ENCODE measurements around the gene TRH.
A peak's percentile ranks its signal among the peaks of the same experiment; 100 is the strongest.

TRH gene, protein sequence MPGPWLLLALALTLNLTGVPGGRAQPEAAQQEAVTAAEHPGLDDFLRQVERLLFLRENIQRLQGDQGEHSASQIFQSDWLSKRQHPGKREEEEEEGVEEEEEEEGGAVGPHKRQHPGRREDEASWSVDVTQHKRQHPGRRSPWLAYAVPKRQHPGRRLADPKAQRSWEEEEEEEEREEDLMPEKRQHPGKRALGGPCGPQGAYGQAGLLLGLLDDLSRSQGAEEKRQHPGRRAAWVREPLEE

GRCh38 chr3:129974564-129974832 is at the start of gene TRH:
TRH (plus strand) TSS chr3:129974720; CDS start chr3:129975817, 1,097 bp downstream.
- DNase-seq = no peak

DNA sequence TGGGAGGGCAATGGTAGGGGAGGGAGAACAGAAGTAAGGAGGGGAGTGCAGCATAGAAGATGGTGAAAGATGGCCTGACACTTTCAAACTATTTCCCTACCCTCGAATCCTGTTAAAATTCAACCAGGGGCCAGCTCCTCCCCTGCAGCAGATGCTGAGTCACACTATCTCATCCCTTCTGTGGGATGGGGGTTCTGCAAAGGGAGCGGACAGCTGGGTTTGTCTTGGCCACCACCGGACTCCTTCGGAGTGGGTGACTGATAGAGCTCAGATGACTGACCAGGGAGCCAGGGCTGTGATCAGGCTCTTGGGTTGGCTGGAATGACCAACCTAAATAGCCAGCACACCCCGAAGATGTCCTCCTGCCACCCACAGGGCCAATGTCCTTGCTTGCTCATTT is 47.4 kb upstream of the TRH start:
- no peak for DNase-seq

DNA sequence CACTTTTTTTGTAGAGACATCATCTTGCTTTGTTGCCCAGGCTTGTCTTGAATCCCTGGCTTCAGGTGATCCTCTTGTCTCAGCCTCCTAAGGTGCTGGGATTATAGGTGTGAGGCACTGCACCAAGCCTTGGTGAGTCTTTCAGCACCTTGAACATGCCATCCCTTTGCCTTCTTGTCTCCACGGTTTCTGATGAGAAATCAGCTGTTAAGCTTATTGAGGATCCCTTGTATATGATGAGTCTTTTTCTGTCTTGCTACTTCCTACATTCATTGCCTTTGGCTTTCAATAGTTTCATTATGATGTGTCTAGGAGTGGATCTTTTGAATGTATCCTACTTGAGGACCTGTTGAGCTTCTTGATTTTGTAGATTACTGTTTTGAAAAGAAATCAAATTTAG is 45.1 kb upstream of the TRH start:
- DNase-seq = no peak

DNA sequence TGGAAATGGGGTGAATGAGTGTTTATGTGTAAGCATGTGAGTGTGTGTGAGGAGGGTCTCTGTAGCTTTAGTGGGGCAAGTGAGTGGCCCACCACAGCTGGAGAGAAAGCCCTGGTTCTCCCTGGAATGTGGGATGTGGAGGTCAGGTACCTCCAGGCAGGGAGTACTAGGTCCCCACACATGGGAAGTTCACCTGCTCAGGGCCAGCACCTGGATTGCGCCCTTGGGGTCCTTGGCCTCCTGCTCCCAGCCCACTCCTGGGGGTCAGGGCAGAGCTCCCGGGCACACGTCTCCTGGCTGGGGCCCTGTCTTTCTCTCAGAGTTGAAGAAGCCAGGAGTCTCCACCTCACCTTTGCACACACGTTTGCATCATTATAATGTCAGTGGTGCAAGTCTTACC is 41.0 kb upstream of the TRH start:
- no peak for DNase-seq

DNA sequence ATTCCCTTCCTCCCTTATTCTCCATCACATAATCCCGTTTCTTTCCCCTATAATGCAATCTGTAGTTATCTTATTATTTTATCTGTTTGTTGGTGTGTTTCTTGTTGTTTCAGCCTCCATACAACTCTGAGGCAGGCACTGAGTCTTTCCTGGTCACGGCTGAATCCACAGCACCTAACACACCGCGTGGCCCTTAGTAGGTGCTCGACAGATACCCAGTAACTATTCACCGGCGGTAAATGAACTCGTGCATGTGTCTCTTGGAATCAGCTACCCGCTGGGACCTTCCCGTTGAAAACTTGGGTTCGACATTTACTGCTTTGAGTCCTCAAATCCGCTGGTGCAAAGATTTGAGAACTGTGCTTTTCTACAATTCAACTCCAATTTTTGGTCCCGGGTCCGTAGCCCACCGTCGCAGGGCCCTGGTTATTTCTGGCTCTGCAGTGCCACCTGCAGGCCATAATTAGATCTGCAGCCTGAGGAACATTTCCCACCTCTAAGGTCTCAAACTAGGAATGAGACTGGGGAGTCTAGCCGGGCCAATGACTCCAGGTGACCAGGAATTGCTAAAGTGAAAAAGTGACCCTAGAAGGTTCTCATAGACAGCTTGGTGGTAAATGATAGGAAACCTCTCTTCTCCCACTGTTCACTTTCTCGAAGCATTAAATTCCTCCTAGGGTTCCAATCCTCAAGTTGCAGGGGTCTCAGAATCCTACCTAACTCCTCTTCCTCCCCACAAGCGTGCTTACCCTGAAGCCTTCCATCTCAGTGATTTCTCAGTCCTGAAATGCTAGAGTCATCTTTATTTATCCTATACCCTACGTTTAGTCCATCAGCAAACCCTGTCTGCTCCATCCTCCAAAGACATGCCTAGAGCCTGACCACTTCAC is 40.0 kb upstream of the TRH start:
- DNase-seq = peak; percentile 16

GRCh38 chr3:129936757-129937156 is 37.8 kb upstream of the TRH start:
- DNase-seq = no peak

GRCh38 chr3:129937717-129938116 is 36.8 kb upstream of the TRH start:
- no peak for DNase-seq

DNA sequence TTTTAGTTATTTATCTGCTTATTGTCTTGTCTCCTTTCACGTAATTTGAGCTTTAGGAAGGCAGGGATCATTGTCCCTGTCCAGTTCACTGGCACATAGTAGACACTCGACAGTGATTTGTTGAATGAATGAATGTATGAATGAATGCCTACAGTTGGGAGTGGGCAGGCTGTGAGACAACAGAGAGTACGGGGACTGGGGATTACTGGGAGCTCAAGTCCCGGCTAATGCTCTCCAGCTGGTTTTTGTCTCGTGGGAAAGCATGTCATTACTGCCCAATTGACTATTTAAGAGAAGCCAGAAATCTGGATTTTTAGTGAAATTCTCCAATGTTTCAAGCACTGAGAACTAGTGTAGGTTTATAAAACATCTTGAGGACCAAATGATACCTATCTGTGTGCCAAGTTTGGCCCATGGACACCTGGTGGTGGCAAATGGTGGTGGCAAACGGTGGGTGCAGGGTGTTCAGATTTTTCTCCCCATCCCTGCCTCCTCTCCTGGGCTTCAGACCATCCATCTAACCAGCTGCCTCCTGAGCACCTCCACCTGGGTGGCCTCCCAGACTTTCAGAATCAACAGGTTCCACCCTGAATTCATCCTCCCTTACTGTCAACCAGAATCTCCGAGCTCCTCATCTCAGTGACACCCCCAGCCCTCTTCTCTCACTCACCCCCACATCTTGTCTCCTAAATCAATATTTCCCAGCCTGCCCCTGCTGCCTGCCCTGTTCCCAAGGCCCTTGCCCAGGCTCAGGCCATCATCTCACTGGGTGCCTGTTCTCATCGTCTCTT is 36.2 kb upstream of the TRH start:
- no peak for DNase-seq

DNA sequence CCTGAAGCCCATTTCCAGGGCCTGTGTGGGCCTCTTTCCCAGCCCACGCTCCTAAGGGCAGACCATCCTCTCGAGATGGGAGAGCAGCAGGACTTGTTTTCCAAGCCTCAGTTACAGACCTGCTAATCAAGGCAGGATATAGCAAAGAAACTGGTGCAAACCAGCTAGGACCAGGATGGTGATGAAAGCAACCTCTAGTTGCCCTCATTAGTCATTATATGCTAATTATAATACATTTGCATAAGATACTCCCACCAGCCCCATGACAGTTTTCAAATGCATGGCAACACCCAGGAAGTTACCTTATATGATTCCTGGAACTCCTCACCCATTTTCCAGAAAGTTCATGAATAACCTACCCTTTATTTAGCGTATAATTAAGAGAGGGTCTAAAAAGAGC is 34.4 kb upstream of the TRH start:
- no peak for DNase-seq

DNA sequence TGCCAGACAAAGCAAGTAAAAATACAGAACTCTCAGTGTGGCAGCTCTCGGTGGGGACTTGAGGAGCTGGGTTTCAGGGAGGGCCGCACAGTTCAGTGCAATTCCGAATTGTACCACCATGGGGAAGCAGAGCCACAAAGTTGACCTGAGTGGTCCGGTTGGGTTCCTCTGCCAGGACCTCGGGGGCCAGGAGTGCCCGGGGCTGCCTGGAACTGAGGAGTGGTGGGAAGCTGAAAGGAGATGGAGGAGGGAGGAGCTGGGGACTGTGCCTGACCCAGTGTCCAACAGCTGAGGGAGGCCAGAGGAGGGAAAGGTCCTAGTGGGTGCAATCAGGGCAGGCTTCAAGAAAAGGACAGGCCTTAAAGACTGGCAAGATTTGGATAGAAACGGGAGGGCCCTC is 32.2 kb upstream of the TRH start:
- DNase-seq = peak; percentile 49

GRCh38 chr3:129943020-129943419 is 31.5 kb upstream of the TRH start:
- no peak for DNase-seq

DNA sequence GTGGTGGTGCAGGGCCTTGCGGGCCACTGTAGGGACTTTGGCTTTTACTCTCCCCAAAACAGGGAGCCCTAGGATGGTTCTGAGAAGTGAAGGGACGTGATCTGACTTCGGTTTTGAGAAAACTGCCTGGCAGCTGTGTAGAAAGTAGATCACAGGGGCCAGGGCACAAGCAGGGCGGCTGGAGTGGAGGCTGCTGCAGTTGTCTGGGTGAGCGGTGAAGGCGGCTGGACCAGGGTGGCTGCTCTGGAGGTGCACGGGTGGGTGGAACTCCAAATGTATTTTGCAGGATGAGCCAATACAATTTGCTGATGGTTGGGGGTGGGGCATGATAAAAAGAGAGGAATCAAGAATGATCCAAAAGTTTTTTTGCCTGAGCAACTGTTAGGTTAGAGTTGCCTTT is 29.8 kb upstream of the TRH start:
- DNase-seq = no peak

- DNase-seq = no peak
Measured at GRCh38 chr3:129947538-129948240, 26.8 kb upstream of the TRH start.

GRCh38 chr3:129950318-129951046 is 24.0 kb upstream of the TRH start:
- no peak for DNase-seq

DNA sequence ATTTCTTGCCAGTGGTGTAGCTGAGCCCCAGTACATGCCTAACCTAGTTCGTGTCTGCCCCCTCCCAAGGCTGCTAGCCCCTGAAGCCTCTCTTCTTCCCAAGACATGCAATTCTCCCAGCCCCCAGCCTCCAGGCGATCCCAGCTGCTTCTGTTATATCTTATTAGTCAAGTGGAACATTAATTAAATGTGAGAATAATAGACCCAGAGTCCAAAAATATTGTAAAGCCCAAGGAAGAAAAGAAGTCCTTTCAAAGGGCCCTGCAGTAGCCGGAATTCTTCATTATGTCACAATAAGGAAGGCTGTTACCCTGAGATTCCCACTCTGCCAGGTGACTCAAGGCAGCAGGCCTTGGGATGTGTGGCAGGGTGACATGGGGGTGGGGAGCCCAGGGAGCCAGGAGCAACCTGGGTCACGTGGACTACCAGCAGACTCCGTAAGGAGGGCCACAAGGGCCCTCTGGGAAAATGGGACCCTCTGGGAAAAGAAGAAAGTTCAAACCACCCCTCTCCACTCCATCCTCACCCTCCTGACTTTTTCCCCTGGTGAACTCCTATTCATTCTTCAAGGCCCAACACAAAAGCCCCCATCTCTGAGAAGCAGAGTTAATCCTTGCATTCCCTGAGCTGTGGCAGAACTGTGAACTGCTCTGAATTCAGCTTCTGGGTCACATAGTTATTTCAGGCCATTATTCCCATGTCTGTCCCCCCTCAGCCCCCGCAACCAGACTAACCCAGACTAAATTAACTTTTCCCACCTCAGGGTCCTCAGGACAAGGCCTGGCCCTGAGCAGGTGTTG is 21.8 kb upstream of the TRH start:
- no peak for DNase-seq

- no peak for DNase-seq
Measured at GRCh38 chr3:129953621-129954020, 20.9 kb upstream of the TRH start.

DNA sequence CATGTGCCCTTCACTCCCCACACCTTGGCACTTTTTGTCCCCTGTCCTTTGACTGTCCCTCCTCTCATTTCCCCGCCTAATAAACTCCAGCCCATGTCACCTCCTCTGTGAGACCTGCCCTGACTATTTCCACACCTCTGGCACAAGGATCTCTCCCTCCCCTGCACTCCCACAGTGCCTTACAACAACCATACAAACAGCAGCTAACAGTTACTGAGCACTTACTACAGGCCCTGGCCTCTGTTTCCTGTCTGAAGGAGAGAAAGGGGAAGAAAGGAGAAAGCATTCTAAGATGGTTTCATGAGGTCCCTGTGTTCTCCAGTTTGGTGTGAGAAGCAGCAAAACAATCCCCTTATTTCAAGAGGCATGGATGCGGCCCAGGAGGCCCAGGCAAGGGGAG is 20.0 kb upstream of the TRH start:
- no peak for DNase-seq

DNA sequence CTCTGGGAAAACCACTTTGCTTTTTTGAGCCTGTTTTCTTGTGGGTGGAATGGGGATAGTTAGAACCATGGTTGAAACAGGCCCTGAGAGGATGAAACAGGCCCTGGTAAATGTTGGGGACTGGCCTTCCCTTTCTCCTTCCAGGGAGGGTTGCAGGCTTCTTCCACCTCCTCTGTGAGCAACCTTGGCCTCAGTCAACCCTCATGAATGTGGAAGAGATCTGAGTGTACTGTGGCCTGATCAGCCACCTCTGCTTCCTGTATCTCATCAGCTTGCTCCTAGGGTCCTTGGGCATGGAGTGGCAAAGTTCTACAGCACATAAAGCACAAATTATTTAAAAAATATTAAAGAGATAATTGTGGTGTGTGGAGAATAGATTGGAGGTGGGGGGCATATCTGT is 17.6 kb upstream of the TRH start:
- DNase-seq = no peak

DNA sequence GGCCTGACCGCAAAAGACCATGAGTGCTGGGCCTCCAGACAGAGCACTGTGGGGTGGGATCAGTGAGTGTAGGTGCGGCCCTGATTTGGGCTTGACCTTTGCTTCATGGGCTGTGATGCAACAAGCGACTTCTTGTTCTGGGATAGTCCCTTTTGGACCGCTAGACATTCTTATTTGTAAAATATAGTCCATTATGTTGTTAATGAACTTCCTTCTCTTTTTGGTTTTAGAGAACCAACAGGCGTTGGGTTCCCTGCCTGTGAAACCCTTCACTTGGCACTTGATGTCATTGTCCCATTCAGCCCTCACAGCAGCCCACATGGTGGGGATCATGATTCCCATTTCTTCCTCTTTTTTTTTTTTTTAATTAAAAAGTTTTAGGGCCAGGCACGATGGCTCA is 15.8 kb upstream of the TRH start:
- no peak for DNase-seq

GRCh38 chr3:129961141-129961541 is 13.4 kb upstream of the TRH start:
- DNase-seq = no peak

- DNase-seq = no peak
Measured at GRCh38 chr3:129962600-129962999, 11.9 kb upstream of the TRH start.

- DNase-seq = no peak
Measured at GRCh38 chr3:129965937-129966336, 8.6 kb upstream of the TRH start.
